H1 (cell line): Measurements from ENCODE around the gene VSTM2L. TPM values are rescaled to one million over a fixed set of nuclear protein-coding genes. Genes with fewer than 3 reads are reported as not detected.

Source experiments
- CTCF ChIA-PET: fragments of 300-600 bp; sonication (Branson Sonifier 250); formaldehyde crosslinking; loops from one replicate; lab custom pipeline; 2021; ENCODE audit not compliant: partially characterized antibody; lab: Charles Lee
- POLR2A ChIA-PET: fragments of 300-600 bp; sonication (Branson Sonifier 250); formaldehyde crosslinking; loops from one replicate; lab custom pipeline; 2021; ENCODE audit warnings: inconsistent platforms; ENCODE audit not compliant: partially characterized antibody; lab: Charles Lee
- DNase-seq, 2 experiments: peaks; one replicate each; pipeline versions ENCODE4 v3.0.0 to v3.0.0-alpha.2; 2010 to 2022; ENCODE audit warnings: low spot score in 2 of 2, low read depth in 1 of 2, mixed read lengths in 1 of 2
- FAIRE-seq: peaks from 2 replicates; lab custom pipeline; 2011; peaks lifted over from hg19 to GRCh38; lab: Jason Lieb, UNC
- H2AFZ ChIP-seq: 2 replicates; pipeline ENCODE4 v1.8.1; 2012; ENCODE audit warnings: low read length, inconsistent platforms
- H2AK5ac ChIP-seq: 2 replicates; pipeline ENCODE4 v1.6.1; 2013; ENCODE audit warnings: low read depth, low read length
- H2BK120ac ChIP-seq: replicated peaks from 2 replicates; pipeline ENCODE3; 2013; ENCODE audit warnings: low read depth, low read length, inconsistent platforms
- H2BK12ac ChIP-seq: 2 replicates; pipeline ENCODE4 v1.6.1; 2013; ENCODE audit warnings: low read depth, low read length
- H2BK15ac ChIP-seq: 2 replicates; pipeline ENCODE4 v1.6.1; 2013; ENCODE audit warnings: low read length
- H2BK20ac ChIP-seq: 2 replicates; pipeline ENCODE4 v1.6.1; 2013; ENCODE audit warnings: low read length
- H2BK5ac ChIP-seq: 2 replicates; pipeline ENCODE4 v1.6.1; 2013; ENCODE audit warnings: low read depth, low read length
- H3K14ac ChIP-seq: 2 replicates; pipeline ENCODE4 v1.6.1; 2013; ENCODE audit warnings: inconsistent platforms; ENCODE audit not compliant: insufficient read length
- H3K18ac ChIP-seq: 2 replicates; pipeline ENCODE4 v1.6.1; 2013; ENCODE audit warnings: low read length; ENCODE audit errors: extremely low read depth
- H3K23ac ChIP-seq: 2 replicates; pipeline ENCODE4 v1.6.1; 2013; ENCODE audit warnings: inconsistent platforms; ENCODE audit not compliant: insufficient read length
- H3K23me2 ChIP-seq: 2 replicates; pipeline ENCODE4 v1.6.1; 2013; ENCODE audit warnings: low read depth, low read length
- H3K27ac ChIP-seq: 2 replicates; pipeline ENCODE4 v1.6.1; 2011; ENCODE audit warnings: low read depth, low read length, inconsistent platforms
- H3K27me3 ChIP-seq, 4 experiments: replicated peaks in 1 of 4; 1 replicate in 1 of 4; 2 replicates in 3 of 4; pipeline versions ENCODE4 v1.6.1 to v1.8.1; 2011 to 2013; ENCODE audit warnings: low read length in 3 of 4, mild to moderate bottlenecking in 3 of 4, inconsistent platforms in 2 of 4, mixed read lengths in 2 of 4, moderate library complexity in 1 of 4; ENCODE audit not compliant: control insufficient read depth in 3 of 4, insufficient read depth in 3 of 4; ENCODE audit errors: extremely low read depth in 1 of 4
- H3K36me3 ChIP-seq, 4 experiments: 2 replicates each; pipeline versions ENCODE4 v1.6.1 to v1.8.1; 2011 to 2013; ENCODE audit warnings: mild to moderate bottlenecking in 4 of 4, low read length in 3 of 4, moderate library complexity in 2 of 4, control low read depth in 1 of 4, inconsistent platforms in 1 of 4; ENCODE audit not compliant: insufficient read depth in 4 of 4, control insufficient read depth in 2 of 4
- H3K4ac ChIP-seq: replicated peaks from 2 replicates; pipeline ENCODE3; 2013; ENCODE audit warnings: low read length, low read depth, mixed read lengths, inconsistent platforms; ENCODE audit not compliant: insufficient read length
- H3K4me1 ChIP-seq, 4 experiments: replicated peaks in 1 of 4; 1 replicate in 1 of 4; 2 replicates in 3 of 4; pipeline versions ENCODE4 v1.6.1 to v1.8.1; 2011 to 2013; ENCODE audit warnings: low read length in 3 of 4, inconsistent platforms in 2 of 4, mixed read lengths in 1 of 4; ENCODE audit not compliant: insufficient read depth in 4 of 4, control insufficient read depth in 3 of 4
- H3K4me2 ChIP-seq, 2 experiments: 2 replicates each; pipeline versions ENCODE4 v1.6.1 to v1.8.1; 2011 to 2013; ENCODE audit warnings: low read depth in 2 of 2, low read length in 2 of 2, control low read depth in 1 of 2, inconsistent platforms in 1 of 2, mild to moderate bottlenecking in 1 of 2; ENCODE audit not compliant: insufficient read depth in 1 of 2
- H3K4me3 ChIP-seq, 4 experiments: fragments of 200-600, 300-600 bp in 1 of 4; sonication (generic), shearing (Covaris generic), sonication (Bioruptor Twin) in 1 of 4; 2 replicates each; pipeline versions ENCODE4 v1.5.1 to v1.8.1; 2011 to 2016; ENCODE audit warnings: low read length in 4 of 4, low read depth in 3 of 4, control low read depth in 2 of 4, inconsistent platforms in 2 of 4, mild to moderate bottlenecking in 2 of 4, mixed read lengths in 1 of 4, moderate library complexity in 1 of 4; ENCODE audit not compliant: insufficient read depth in 2 of 4; ENCODE audit errors: extremely low read depth in 1 of 4
- H3K56ac ChIP-seq: replicated peaks from 2 replicates; pipeline ENCODE3; 2013; ENCODE audit warnings: low read depth, mild to moderate bottlenecking, mixed read lengths, low read length, inconsistent platforms; ENCODE audit not compliant: insufficient read length
- H3K79me1 ChIP-seq: 2 replicates; pipeline ENCODE4 v1.6.1; 2013; ENCODE audit warnings: low read depth, low read length, control low read depth
- H3K79me2 ChIP-seq, 2 experiments: 2 replicates each; pipeline versions ENCODE4 v1.6.1 to v1.8.1; 2012 to 2013; ENCODE audit warnings: low read length in 2 of 2, mild to moderate bottlenecking in 2 of 2, inconsistent platforms in 1 of 2; ENCODE audit not compliant: insufficient read depth in 2 of 2, control insufficient read depth in 1 of 2
- H3K9ac ChIP-seq, 4 experiments: replicated peaks in 1 of 4; 1 replicate in 1 of 4; 2 replicates in 3 of 4; pipeline versions ENCODE4 v1.6.1 to v1.8.1; 2011 to 2013; ENCODE audit warnings: low read depth in 3 of 4, low read length in 3 of 4, control low read depth in 2 of 4, mild to moderate bottlenecking in 2 of 4, moderate library complexity in 2 of 4, inconsistent platforms in 1 of 4; ENCODE audit errors: extremely low read depth in 1 of 4
- H3K9me3 ChIP-seq, 2 experiments: 2 replicates each; pipeline versions ENCODE4 v1.6.1 to v1.8.1; 2012 to 2013; ENCODE audit warnings: mild to moderate bottlenecking in 2 of 2, moderate library complexity in 2 of 2, control low read depth in 1 of 2, inconsistent platforms in 1 of 2, low read depth in 1 of 2, low read length in 1 of 2, mixed read lengths in 1 of 2; ENCODE audit not compliant: insufficient read depth in 2 of 2
- H4K20me1 ChIP-seq, 2 experiments: replicated peaks in 1 of 2; 2 replicates each; pipeline versions ENCODE3 to v1.8.1; 2011 to 2013; ENCODE audit warnings: inconsistent platforms in 2 of 2, low read length in 2 of 2, mild to moderate bottlenecking in 1 of 2; ENCODE audit not compliant: insufficient read depth in 2 of 2, control insufficient read depth in 1 of 2
- H4K5ac ChIP-seq: 2 replicates; pipeline ENCODE4 v1.6.1; 2013; ENCODE audit warnings: low read length, low read depth, mixed read lengths, inconsistent platforms; ENCODE audit not compliant: insufficient read length
- H4K8ac ChIP-seq: 2 replicates; pipeline ENCODE4 v1.8.0; 2013; ENCODE audit warnings: mild to moderate bottlenecking, moderate library complexity, low read length, inconsistent platforms; ENCODE audit not compliant: insufficient read depth; ENCODE audit errors: extremely low read depth
- H4K91ac ChIP-seq: replicated peaks from 2 replicates; pipeline ENCODE3; 2013; ENCODE audit warnings: low read length, mixed read lengths, inconsistent platforms; ENCODE audit not compliant: insufficient read length
- CBX5 ChIP-seq: fragments of 300-800, 300-1000 bp; sonication (generic); IDR thresholded peaks from 2 replicates; pipeline ENCODE4 v1.7.1; 2016; ENCODE audit warnings: antibody characterized with exemption, low read length, low read depth
- FOSL1 ChIP-seq: IDR thresholded peaks from 2 replicates; pipeline ENCODE4 v1.6.1; 2011; ENCODE audit warnings: mild to moderate bottlenecking, low read depth, low read length, moderate library complexity; ENCODE audit not compliant: insufficient read depth
- PHF8 ChIP-seq: fragments of 200-600 bp; sonication (generic); conservative IDR thresholded peaks from 2 replicates; pipeline ENCODE4 v1.7.1; 2012; ENCODE audit warnings: low read depth, mild to moderate bottlenecking, inconsistent platforms, low read length, moderate library complexity
- POLR2AphosphoS5 ChIP-seq: IDR thresholded peaks from 2 replicates; pipeline ENCODE4 v1.6.1; 2011; ENCODE audit warnings: low read depth, low read length
- POU5F1 ChIP-seq: IDR thresholded peaks from 2 replicates; pipeline ENCODE4 v1.6.1; 2011; ENCODE audit warnings: low read depth, mild to moderate bottlenecking, low read length, moderate library complexity
- TEAD4 ChIP-seq: IDR thresholded peaks from 2 replicates; pipeline ENCODE4 v1.6.1; 2012; ENCODE audit warnings: low read depth, low read length, inconsistent platforms, mixed read lengths
- WGBS, 2 experiments: shearing (Covaris generic) in 1 of 2; methylation state at CpG; one replicate each; pipeline versions ENCODE4 v1.1.6 to v1.1.7; 2013 to 2015; ENCODE audit warnings: low lambda C conversion rate in 2 of 2, mixed read lengths in 2 of 2, inconsistent platforms in 1 of 2, low coverage in 1 of 2, missing lambda C conversion rate in 1 of 2; ENCODE audit not compliant: insufficient replicate concordance in 2 of 2, insufficient coverage in 1 of 2, insufficient read length in 1 of 2; ENCODE audit errors: extremely low coverage in 1 of 2, missing lambda C conversion rate in 1 of 2; 5-methylcytosine and 5-hydroxymethylcytosine counted together
- polyA plus RNA-seq, 7 experiments: library from polyadenylated mRNA; depleted of rRNA in 3 of 7; stranded (reverse) in 5 of 7; unstranded in 2 of 7; fragments of >200 nt in 5 of 7; fragments of 200-250 nt in 2 of 7; gene quantifications; 1 replicate in 5 of 7; 2 replicates in 1 of 7; 4 replicates in 1 of 7; pipeline versions ENCODE4 v1.2.1 to v1.2.3, GENCODE V29; 2011 to 2013; ENCODE audit warnings: missing spikeins in 2 of 7, mixed read lengths in 2 of 7
- total RNA-seq: library from RNA; stranded (reverse); fragmentation: NEBNext Ultra II Directional; extraction: Animal tissue kit (Norgen Biotek cat#: 25700); gene quantifications from 2 replicates; pipeline ENCODE4 v1.2.1, GENCODE V29; 2021

Gene VSTM2L
- total and polyA plus RNA-seq, 2 of the 8 experiments (the other 6 are each of a cell fraction or from before 2014, with no cell fraction given), result 1.3 to 3.2 TPM

DNA sequence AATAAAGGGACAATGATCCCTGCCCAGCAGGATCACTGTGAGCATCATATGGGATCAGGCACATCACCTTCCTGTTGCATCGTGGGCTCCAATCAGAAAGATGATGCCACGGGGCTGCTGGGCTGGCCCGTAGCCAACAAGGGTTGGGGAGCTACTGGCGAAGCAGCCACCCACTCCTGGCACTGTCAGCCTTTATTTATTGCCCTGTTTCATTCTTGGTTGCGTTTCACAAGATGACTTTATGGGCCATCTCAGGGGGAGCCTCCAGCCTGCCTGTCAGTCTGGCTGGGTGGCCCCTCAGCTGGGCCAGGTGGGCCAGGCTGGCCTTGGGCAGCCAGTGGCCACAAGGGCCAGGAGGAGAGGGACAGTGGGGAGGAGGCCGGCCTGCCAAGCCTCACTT lies 17.3 kb downstream of the VSTM2L start:
- H4K5ac ChIP-seq, result no peak overlapping the region
- no peak overlapping the region for H2AFZ ChIP-seq
- no peak overlapping the region for H2BK120ac ChIP-seq
- H3K23me2 ChIP-seq, result peaks cover 8% of the 10 kb centered on the region; the same call in 1 of the 2 replicates
- H2BK20ac ChIP-seq, result peak overlapping the region; percentile 32; the same call in 1 of the 2 replicates
- ChIA-PET CTCF (interaction anchor here (0.9 to 4.8 kb wide), 5 partner anchors 8 to 60 kb away, joined by 3 to 21 read pairs (median 5); partner anchors contain the start of gene VSTM2L), POLR2A (interaction anchor here (1.0 kb wide), 1 partner anchor 326 kb away, joined by 3 read pairs; no protein-coding TSS in a partner anchor)
- no peaks in the 10 kb centered on the region for H3K36me3 ChIP-seq
- no peak overlapping the region for H2BK5ac ChIP-seq
- H3K79me2 ChIP-seq, result no peaks in the 10 kb centered on the region
- no peak overlapping the region for H3K9ac ChIP-seq
- no peak overlapping the region for H3K56ac ChIP-seq
- no peak for FAIRE-seq
- no peak overlapping the region for H2AK5ac ChIP-seq
- TF ChIP-seq FOSL1 (no peak), TEAD4 (no peak), PHF8 (no peak), POU5F1 (no peak), POLR2AphosphoS5 (no peak), CBX5 (no peak)
- no peak overlapping the region for H2BK12ac ChIP-seq
- no peaks in the 10 kb centered on the region for H3K79me1 ChIP-seq
- H3K27me3 ChIP-seq, result no peaks in the 10 kb centered on the region; a peak in 2 of 7 replicates
- no peak for DNase-seq
- H4K91ac ChIP-seq, result no peak overlapping the region
- peaks cover 4 to 17% (median 10%) of the 10 kb centered on the region in 4 experiments for H3K4me1 ChIP-seq
- H3K27ac ChIP-seq, result no peak overlapping the region
- no peak overlapping the region for H3K4me3 ChIP-seq
- H3K4me2 ChIP-seq, result no peak overlapping the region
- WGBS, 2 experiments, result 90% methylated on average over 6 of the region's 6 CpGs; no CpG with 5 or more reads in 1 of the 2 experiments
- H4K8ac ChIP-seq, result no peak overlapping the region
- no peak overlapping the region for H3K23ac ChIP-seq
- peaks cover 0 to 1% of the 10 kb centered on the region in 2 experiments for H4K20me1 ChIP-seq
- no peak overlapping the region for H3K18ac ChIP-seq
- H3K14ac ChIP-seq, result no peak overlapping the region
- no peak overlapping the region for H3K4ac ChIP-seq
- H3K9me3 ChIP-seq, result no peaks in the 10 kb centered on the region
- no peak overlapping the region for H2BK15ac ChIP-seq
